ENCODE results near the gene PMAIP1.
A peak's percentile ranks its signal among the peaks of the same experiment; 100 is the strongest.
"Not testable (repeated sequence)": the region's sequence is repeated elsewhere in the genome, so short reads cannot be mapped to it uniquely, and the experiment has no call there.

PMAIP1 gene

GRCh38 chr18:59899298-59900221 lies at the start of gene PMAIP1:
TSS of gene PMAIP1 (plus strand) at chr18:59899996. CDS start at chr18:59900178, 182 bp downstream.
- DNase-seq (ENCODE audit: low read depth) = peak; percentile 88

GRCh38 chr18:59851784-59852399 lies 47.9 kb upstream of the PMAIP1 start:
- DNase-seq (ENCODE audit: low read depth) = no peak

GRCh38 chr18:59852548-59852947 lies 47.2 kb upstream of the PMAIP1 start:
- DNase-seq (ENCODE audit: low read depth) = no peak

GRCh38 chr18:59853380-59853779 lies 46.4 kb upstream of the PMAIP1 start:
- DNase-seq (ENCODE audit: low read depth) = no peak

DNA sequence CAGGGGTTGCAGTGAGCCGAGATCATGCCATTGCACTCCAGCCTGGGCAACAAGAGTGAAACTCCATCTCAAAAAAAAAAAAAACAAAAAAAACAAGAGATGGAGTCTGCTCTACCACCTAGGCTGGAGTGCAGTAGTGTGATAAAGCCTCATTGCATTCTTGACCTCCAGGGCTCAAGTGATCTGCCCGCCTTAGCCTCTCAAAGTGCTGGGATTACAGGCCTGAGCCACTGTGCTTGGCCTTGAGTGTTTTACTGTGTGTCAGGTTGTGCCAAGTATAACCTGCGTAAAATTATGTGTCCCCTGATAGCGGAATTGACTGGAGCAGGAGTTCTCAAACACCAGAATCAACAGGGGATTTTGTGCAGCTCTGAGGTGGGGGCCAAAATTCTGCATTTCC lies 45.8 kb upstream of the PMAIP1 start:
- DNase-seq (ENCODE audit: low read depth) = not testable (repeated sequence)

GRCh38 chr18:59861009-59861408 lies 38.8 kb upstream of the PMAIP1 start:
- DNase-seq (ENCODE audit: low read depth) = no peak

DNA sequence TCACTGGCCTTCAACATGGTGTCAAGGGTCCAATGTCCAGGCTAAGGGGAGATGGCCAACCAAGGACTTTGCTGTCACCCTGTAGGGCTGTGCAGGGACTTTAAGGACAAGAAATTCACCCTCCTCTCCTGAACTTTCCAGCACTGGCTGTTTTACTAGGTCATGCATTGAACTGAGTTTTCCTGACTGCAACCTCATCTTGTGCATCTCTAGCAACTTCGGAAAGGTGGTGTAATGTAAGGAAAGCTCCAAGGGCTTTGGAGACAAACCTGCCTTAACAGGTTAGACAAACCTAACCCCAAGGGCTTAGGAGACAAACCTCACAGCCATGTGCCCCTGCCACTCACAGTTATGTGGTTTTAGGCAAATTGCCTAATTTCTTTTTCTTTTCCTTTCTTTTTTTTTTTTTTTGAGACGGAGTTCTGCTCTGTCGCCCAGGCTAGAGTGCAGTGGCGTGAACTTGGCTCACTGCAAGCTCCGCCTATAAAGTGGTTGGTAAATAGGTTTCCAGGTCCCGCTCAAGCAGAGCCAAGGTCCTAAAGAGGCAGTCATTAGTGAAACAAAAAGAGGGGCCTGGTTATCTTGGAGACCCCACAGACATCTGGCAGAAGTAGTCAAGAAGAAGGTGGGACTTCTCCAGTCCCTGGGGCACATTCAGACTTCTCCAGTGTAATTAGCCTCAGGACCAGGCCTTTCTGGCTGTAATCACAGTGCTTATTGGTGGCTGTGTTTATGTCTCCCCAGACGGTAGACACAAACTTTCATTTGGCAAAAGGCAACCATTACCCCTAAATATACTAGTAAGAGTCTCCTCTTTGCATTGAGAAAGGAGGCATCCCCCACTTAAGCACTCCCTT lies 37.6 kb upstream of the PMAIP1 start:
- no peak for DNase-seq (ENCODE audit: low read depth)

- no peak for DNase-seq (ENCODE audit: low read depth)
Measured at GRCh38 chr18:59865241-59865986, 34.4 kb upstream of the PMAIP1 start.

DNA sequence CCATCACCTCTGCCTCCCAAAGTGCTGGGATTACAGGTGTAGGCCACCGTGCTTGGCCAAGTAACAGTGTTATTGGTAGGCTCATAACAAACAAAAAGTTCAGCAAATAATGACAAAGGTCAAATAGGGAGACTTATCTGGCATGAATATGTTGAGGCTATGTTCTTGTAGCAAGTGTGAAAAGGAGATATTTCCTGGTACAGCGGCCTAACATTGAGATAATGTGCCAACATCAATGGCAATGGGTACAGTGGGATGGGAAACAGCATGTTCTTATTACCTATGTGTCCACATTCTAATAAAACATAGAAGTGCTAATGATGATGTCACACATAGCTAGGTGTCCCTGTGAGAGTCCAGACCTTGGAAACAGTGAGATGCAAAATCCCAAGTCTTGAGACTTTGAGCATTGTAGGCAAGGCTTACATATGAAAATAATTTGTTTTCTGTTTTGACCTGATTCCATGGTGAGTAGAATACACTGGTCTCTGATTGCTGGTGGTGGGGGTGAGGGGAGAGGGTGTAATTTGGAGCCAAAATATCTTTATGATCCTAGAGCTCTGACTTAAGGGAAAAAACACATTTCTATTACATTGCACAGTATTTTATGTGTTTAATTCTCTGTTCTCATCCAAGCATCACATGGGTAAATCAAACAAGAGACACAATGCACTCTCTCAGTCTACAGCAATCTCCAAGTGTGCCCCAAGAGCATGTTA lies 33.1 kb upstream of the PMAIP1 start:
- DNase-seq (ENCODE audit: low read depth) = no peak

DNA sequence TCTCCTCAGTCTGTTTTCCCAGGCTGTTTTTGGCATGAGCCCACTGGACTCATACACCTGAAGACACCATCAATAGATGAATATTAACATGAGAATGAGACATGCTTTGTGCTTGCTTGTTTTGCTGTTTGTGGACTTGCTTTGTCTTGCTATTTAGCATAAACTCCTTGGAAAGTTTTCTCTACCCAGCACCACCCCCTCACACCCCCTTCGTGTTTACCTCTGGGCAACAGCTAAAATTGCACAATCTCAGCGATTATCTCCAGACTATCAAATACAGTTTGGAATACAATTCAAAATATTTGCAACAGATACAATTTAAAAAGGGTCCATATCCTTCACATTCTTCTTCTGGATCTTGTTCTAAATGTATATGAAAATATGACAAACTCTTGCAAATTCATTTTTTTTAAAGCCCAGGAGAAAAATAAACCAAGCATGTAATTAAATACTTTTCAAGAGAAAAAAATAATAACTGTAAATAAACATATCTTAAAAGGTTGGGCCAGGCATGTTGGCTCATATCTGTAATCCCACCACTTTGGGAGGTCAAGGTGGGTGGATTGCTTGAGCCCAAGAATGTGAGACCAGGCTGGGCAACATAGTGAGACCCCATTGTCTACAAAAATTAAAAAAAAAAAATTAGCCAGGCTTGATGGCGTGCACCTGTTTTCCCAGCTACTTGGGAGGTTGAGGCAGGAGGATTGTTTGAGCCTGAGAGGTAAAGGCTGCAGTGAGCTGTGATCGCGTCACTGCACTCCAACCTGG lies 32.3 kb upstream of the PMAIP1 start:
- DNase-seq (ENCODE audit: low read depth) = no peak

DNA sequence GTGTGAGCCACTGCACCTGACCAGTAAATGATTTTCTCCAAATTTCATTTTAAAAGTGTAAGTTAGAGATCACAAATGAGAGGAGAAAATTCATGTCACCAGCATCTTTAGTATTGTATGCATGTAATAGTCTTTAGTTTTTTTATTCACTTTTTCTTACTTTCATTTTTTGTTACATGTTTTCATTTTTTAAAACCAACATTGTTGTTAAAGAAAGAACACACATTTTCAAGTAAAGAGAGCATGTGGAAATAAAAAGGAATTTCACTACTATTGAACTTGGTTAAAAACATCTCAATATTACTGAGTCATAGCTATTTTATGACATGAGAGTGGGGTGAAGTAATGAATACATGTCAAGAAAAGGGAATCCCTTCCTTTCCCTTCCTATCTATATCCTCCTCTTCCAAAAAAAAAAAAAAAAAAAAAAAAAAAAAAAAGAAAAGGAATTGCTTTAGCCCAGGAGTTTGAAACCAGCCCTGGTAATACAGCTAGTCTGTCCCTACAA lies 29.1 kb upstream of the PMAIP1 start:
- no peak for DNase-seq (ENCODE audit: low read depth)

DNA sequence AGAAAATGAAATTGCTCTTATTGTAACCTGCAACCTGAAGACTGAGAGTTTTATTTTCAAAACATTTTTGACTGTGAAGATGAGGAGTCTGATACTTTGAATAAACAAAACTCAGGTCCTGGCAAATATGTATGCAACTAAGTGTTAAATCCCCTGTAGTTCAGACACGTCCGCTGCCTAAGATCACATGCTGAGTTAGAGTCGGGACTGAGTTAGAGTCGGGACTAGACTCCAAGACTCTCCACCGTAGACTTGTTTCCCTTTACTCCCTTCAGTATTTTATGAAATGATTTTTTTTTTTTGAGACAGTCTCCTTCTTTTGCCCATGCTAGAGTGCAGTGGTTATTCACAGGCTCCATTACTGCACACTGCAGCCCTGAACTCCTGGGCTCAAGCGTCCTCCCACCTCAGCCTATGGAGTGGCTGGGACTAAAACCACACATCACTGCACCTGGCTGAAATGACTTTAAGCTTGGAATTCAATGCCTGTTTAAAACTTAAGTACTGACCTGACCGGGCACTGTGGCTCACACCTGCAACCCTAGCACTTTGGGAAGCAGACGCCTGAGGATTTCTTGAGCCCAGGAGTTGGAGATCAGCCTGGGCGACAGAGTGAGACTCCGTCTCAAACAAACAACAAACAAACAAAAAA lies 28.0 kb upstream of the PMAIP1 start:
- no peak for DNase-seq (ENCODE audit: low read depth)

GRCh38 chr18:59873641-59874040 lies 26.2 kb upstream of the PMAIP1 start:
- DNase-seq (ENCODE audit: low read depth) = no peak

GRCh38 chr18:59874166-59874565 lies 25.6 kb upstream of the PMAIP1 start:
- peak; percentile 50 for DNase-seq (ENCODE audit: low read depth)

GRCh38 chr18:59876310-59876626 lies 23.5 kb upstream of the PMAIP1 start:
- no peak for DNase-seq (ENCODE audit: low read depth)

DNA sequence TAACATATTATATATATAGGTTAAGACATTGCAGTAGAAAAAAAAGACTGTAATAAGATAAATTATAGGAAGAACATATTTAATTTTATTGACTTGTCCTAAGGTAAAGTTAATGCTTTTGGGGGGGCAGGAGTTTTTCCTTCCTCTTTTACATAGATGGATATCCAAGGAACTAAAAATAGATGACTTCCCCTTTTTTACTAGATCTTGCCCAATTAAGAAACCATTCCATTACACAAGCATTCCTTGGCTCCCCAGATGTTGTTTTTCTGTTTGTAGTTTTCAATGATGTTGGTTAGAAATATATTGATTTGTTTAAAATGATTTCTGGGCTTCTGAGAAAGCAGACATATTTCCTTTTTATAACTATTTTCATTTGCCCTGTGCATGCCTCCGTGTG lies 22.4 kb upstream of the PMAIP1 start:
- no peak for DNase-seq (ENCODE audit: low read depth)

DNA sequence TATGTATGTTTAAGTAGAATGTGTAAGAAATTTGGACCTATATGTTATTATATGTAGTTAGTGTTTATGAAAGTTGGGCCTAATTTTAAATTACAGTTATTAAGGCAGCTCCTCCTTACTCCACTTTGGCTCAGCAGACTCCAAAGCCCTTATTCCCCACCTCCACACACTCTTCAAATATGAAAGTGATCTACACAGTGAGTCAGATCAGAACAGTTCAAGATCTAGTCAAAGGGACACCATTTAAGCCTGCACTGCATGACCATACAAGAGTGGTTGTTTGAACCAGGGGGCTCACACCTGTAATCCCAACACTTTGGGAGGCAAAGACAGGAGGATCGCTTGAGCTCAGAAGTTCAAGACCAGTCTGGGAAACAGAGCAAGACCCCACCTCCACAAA lies 21.2 kb upstream of the PMAIP1 start:
- DNase-seq (ENCODE audit: low read depth) = no peak

DNA sequence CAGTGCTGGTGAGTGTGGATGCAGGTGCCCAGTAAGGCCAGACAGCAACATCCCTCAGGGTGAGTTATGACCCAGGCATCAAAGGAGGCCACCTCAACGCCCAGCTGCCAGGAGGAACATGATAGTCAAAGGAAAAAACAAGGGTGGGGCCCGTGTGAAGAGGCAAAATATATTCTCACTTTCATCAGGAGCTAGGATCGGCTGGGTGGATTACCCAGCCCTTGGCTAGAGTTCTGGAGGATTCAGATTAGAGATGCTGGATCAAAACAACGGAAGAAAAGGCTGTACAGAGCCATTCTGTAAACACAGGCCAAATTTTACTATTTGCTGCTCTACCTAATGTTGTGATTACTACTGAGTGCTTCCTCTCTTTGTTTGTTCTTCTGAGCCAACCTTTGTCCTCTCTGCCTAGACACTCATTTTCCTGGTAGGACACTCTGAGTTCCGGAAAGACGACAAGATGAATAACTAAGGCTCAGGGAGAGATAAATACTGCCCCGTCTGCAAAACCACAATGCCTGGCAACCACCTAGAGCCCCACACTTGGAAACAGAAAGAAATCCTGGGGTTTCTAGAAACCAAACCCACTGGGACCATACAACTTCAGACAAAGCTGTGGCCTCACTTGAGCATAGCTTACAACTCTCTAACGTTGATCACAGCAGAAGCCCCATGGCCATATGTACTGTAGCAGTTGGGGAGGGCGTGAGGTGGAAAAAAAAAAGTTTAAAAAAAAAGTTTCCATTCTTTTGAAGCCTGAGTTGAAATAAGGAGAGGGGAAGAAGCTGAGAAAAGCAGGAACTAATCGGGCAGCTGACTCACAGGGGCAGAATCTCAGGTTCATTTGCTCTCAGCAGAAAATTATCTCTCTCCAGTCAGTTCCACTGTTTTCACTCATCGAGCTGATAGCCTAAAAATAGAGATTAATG lies 17.8 kb upstream of the PMAIP1 start:
- peak; percentile 51 for DNase-seq (ENCODE audit: low read depth)

- no peak for DNase-seq (ENCODE audit: low read depth)
Measured at GRCh38 chr18:59884351-59884750, 15.4 kb upstream of the PMAIP1 start.
